ENCODE measurements around the gene TMEM271. TPM values are rescaled to one million over a fixed set of nuclear protein-coding genes. Genes with fewer than 3 reads are reported as not detected.
"Not testable (repeated sequence)": the region's sequence is repeated elsewhere in the genome, so short reads cannot be mapped to it uniquely, and the experiment has no call there.

TMEM271 gene
- total RNA-seq, 4 donors from 2014 or later, result not detected

DNA sequence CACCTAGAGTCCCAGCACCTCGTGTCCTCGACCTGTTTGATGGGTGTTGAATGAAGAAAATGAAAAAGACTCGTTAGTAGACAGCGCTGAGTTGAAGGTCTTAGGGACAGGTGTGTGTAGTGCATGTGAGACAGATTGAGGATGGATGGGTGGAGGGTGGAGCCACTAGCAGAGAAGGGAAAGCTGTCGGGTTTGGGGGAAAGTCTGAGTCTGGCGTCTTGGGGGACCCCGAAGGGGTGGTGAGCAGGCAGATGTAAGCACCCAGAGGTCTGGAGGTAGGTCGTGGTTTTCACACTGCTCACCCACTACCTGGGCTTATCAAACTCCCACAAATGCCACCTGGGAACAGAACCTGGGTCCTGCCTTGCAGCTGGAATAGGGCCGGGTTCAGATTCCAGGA lies 16.0 kb downstream of the TMEM271 start:
- intact Hi-C loops (cut with DNase I; ENCODE audit: low total_unique reads), result no loop called here
- H3K27ac ChIP-seq, result no peak overlapping the region
- no peaks in the 10 kb centered on the region for H3K4me1 ChIP-seq
- TF ChIP-seq POLR2A (IDR thresholded peaks at IDR 0.05), result no peak
- TF ChIP-seq, protein P1, sequence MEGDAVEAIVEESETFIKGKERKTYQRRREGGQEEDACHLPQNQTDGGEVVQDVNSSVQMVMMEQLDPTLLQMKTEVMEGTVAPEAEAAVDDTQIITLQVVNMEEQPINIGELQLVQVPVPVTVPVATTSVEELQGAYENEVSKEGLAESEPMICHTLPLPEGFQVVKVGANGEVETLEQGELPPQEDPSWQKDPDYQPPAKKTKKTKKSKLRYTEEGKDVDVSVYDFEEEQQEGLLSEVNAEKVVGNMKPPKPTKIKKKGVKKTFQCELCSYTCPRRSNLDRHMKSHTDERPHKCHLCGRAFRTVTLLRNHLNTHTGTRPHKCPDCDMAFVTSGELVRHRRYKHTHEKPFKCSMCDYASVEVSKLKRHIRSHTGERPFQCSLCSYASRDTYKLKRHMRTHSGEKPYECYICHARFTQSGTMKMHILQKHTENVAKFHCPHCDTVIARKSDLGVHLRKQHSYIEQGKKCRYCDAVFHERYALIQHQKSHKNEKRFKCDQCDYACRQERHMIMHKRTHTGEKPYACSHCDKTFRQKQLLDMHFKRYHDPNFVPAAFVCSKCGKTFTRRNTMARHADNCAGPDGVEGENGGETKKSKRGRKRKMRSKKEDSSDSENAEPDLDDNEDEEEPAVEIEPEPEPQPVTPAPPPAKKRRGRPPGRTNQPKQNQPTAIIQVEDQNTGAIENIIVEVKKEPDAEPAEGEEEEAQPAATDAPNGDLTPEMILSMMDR (IDR thresholded peaks at IDR 0.05), result no peak
- H3K27me3 ChIP-seq, result no peaks in the 10 kb centered on the region
- H3K4me3 ChIP-seq, result no peak overlapping the region
- DNase-seq, result no peak
- no peaks in the 10 kb centered on the region for H3K9me3 ChIP-seq
- no peaks in the 10 kb centered on the region for H3K36me3 ChIP-seq

DNA sequence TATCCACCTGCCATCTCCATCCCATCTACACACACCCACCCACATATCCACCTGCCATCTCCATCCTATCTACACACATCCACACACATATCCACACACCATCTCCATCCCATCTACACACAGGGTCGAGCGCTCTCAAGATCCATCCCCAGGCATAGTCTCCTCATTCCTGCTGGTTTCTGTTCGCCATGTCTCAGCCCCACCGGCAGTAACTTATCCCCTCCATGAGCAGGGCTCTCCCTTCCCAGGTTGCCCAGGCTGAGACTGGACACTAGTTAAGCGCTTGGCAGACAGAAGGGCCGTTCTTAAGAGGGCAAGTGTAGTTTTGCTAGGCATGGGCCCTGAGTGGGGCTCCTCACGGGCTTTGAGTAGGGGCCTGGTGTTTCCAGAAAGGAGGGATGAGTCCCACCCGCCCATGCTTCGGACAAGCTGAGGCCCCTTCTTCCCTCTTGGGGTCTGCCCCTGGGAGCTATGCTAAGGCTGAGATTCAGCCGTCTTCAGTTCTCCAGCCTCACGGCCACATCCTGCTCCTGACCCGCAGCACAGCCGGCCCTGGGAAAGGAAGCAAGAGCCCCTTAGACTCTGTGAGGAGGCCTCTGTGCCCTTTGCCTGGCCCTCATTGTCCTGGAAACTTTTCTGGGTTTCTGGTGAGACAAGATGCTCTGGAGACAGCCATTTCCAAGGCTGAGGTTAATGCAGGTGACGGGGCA lies 20.4 kb downstream of the TMEM271 start:
- Histone ChIP-seq H3K36me3 (no peaks in the 10 kb centered on the region), H3K27ac (no peak overlapping the region), H3K9me3 (no peaks in the 10 kb centered on the region), H3K4me1 (no peaks in the 10 kb centered on the region), H3K27me3 (no peaks in the 10 kb centered on the region), H3K4me3 (no peak overlapping the region)
- TF ChIP-seq, protein P1 (IDR thresholded peaks at IDR 0.05), result no peak
- TF ChIP-seq POLR2A (IDR thresholded peaks at IDR 0.05), result no peak
- DNase-seq, result no peak
- intact Hi-C loops (cut with DNase I; ENCODE audit: low total_unique reads), result no loop called here

DNA sequence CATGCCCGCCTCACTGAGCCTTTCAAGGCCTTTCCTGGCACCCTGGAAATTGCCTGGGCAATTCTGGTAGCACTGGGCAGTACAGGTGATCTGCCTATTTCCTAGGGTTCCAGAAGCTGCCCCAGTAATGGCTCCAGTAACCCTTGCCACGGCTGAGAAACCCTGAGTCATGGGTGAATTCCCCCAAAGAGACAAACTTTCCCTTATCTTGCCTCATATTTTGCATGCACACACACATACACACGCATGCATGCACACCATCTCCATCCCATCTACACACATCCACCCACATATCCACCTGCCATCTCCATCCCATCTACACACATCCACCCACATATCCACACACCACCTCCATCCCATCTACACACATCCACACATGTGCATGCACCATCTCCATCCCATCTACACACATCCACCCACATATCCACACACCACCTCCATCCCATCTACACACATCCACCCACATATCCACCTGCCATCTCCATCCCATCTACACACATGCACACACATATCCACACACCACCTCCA lies 21.2 kb downstream of the TMEM271 start:
- H3K27me3 ChIP-seq; H3K27ac ChIP-seq; H3K9me3 ChIP-seq; DNase-seq; H3K4me1 ChIP-seq; intact Hi-C loops (cut with DNase I; ENCODE audit: low total_unique reads); H3K4me3 ChIP-seq; H3K36me3 ChIP-seq: not testable (repeated sequence)

DNA sequence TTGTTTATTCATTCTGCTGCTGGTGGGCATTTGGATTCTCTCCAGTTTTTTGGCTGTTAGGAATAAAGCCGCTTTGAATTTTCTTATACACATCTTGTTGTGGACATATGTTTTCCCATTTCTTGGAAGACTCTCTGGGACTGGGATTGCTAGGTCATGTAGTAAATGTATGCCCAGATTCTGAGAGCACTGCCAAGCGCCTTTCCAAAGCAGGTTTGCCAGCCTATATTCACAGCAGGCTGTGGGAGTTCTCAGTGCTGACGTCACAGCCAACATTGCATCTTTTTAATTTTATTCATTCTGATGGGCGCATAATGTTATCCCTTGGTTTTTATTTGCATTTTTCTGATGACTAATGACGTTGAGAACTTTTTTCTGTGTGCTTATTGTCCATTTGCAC lies 24.1 kb downstream of the TMEM271 start:
- Histone ChIP-seq H3K4me1 (no peaks in the 10 kb centered on the region), H3K27ac (no peak overlapping the region), H3K27me3 (no peaks in the 10 kb centered on the region), H3K4me3 (no peak overlapping the region), H3K36me3 (no peaks in the 10 kb centered on the region), H3K9me3 (no peaks in the 10 kb centered on the region)
- no peak for TF ChIP-seq POLR2A (IDR thresholded peaks at IDR 0.05)
- TF ChIP-seq, protein P1 (IDR thresholded peaks at IDR 0.05), result no peak
- DNase-seq, result no peak
- intact Hi-C loops (cut with DNase I; ENCODE audit: low total_unique reads), result no loop called here

DNA sequence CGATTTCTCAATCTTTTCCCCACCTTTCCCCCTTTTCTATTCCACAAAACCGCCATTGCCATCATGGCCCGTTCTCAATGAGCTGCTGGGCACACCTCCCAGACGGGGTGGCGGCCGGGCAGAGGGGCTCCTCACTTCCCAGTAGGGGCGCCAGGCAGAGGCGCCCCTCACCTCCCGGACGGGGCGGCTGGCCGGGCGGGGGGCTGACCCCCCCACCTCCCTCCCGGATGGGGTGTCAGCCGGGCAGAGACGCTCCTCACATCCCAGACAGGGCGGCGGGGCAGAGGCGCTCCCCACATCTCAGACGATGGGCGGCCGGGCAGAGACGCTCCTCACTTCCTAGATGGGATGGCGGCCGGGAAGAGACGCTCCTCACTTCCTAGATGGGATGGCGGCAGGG lies 25.8 kb downstream of the TMEM271 start:
- H3K9me3 ChIP-seq; DNase-seq; H3K27me3 ChIP-seq; H3K36me3 ChIP-seq; H3K4me3 ChIP-seq; intact Hi-C loops (cut with DNase I; ENCODE audit: low total_unique reads); H3K4me1 ChIP-seq; H3K27ac ChIP-seq: not testable (repeated sequence)

DNA sequence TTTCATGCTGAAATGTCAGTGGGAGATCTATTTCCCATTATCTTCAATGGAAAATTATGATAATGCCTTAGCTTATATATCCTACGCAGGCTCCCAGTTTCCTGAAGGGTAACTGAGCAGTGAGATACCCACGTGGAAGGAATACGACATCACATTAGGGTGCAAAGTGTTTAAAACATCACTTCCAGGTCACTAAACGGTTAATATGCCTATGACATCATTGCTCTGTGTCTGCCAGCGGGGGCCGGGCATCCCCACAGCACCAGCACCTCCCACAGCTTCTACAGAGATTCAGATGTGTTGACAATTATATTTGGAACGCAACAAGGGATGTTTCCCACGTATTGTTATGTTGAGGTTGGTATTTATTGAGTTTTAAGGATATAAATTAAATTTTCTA lies 27.1 kb downstream of the TMEM271 start:
- TF ChIP-seq POLR2A (IDR thresholded peaks at IDR 0.05), result no peak
- TF ChIP-seq, protein P1 (IDR thresholded peaks at IDR 0.05), result no peak
- Histone ChIP-seq H3K4me3 (no peak overlapping the region), H3K27me3 (no peaks in the 10 kb centered on the region), H3K36me3 (no peaks in the 10 kb centered on the region), H3K27ac (no peak overlapping the region), H3K4me1 (no peaks in the 10 kb centered on the region), H3K9me3 (no peaks in the 10 kb centered on the region)
- no peak for DNase-seq
- intact Hi-C loops (cut with DNase I; ENCODE audit: low total_unique reads), result no loop called here

Measured in uterus (tissue), 4 donors.